Astrocyte of the hippocampus (primary cell): Measurements from ENCODE around the gene CALY.
"Not testable (repeated sequence)": the region's sequence is repeated elsewhere in the genome, so short reads cannot be mapped to it uniquely, and the experiment has no call there.

Experiments used
- DNase-seq: peaks from one replicate; pipeline ENCODE4 v3.0.0; 2011; ENCODE audit warnings: low read depth, low spot score

Gene CALY, protein sequence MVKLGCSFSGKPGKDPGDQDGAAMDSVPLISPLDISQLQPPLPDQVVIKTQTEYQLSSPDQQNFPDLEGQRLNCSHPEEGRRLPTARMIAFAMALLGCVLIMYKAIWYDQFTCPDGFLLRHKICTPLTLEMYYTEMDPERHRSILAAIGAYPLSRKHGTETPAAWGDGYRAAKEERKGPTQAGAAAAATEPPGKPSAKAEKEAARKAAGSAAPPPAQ

DNA sequence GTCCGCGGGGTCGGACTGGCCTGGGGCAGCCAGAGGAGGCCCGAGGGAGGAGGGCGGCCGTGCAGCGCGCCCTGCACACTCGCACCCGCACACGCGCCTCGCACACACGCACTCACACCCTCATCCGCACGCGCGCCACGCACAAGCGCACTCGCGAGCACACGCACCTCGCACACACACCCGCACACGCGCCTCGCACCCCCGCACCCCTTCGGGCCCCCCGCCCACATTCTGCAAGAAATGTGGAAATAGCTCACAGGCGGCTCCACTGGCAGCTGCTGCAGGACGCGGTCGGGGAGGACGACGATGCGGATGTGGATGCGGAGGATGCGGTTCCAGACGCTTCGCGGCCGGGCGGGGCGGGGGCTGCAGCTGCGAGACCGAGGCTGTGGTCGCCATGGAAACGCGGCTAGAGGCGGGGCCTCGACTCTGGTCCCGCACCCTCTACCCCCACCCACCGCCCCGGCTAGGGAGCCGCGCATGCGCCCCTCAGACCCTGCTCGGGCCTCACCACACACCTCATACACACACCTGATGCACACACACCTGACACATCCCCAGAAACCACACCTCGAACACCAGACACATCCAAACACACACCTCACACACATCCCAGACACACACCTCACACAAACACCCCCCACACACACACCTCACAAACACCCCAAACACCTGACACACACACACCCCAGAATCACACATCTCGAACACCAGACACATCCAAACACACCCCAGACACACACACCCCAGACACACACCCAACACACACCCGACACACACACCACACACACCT, at the start of gene CALY:
Gene CALY, minus strand, starts transcription at position 320 of the 793 bp plus-strand sequence. CDS start 7,907 bp downstream, outside the sequence.
- peak; percentile 36 for DNase-seq

DNA sequence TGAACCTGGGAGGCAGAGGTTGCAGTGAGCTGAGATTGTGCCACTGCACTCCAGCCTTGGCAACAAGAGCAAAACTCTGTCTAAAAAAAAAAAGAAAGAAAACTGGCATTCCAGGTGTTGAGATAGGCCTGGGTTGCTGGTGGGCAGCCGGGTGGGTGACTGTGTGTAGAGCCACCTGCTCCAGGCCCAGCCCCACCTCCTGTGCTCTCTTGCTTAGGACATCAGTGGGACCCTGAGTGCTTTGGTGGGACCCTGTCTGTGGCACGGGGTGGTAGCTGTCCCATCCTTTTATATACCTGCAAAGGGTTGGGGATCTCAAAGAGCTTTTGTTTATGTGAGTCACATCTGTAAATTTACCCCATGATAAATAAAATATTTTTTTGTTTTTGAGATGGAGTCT, 48.5 kb upstream of the CALY start:
- DNase-seq, result no peak

DNA sequence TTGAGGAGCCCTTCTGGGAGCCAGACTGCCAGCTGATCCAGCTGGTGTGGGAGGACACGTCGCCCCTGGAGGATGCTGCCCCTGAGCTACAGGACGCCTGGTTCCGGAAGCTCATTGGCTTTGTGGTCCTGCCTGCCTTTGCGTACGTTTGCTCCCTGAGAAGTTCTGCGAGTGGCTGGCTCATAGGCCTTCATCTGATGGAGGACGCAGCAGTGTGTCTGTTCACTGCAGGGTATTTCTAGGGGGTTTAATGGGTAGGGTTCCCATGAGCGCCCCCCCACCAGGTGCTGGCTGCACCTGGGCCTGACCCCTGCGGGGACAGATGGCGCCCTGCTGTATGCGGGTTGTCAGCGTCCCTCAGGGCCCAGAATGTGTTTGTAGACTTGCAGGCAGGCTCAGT, 47.4 kb upstream of the CALY start:
- no peak for DNase-seq

DNA sequence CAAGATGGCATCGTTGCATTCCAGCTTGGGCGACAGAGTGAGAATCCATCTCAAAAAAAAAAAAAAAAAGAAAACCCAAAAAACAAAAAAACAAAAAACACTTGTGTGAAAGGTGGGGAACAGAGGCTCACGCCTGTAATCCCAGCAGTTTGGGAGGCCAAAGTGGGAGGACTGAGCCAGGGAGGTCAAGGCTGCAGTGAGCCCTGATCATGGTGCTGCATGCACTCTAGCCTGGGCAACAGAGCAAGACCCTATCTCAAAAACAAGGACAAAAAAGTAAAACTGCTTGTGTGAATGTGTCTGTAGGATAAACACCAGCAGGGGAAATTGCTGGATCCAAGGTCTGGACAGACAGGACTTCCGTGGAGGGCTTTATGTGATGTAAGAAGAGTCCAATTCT, 46.9 kb upstream of the CALY start:
- DNase-seq, result no peak

DNA sequence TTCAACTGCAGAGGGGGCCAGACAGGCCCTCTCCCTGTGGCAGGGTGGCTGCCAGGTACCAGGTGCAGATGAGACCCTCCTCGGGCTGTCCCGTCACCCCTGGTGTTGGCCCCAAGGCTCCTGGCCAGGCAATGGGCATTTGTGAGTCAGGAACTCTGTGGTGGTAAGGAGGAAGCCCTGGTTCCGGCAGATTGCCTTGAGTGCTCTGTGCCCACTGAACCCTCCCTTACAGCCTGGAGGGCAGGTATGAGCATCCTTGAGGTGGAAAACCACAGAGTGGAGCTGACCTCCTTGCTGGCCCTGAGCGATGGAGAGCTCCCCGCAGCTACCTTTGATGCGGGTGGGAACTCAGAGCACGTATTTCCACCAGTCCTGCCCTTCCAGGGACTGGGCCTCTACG, 44.3 kb upstream of the CALY start:
- DNase-seq, result no peak

DNA sequence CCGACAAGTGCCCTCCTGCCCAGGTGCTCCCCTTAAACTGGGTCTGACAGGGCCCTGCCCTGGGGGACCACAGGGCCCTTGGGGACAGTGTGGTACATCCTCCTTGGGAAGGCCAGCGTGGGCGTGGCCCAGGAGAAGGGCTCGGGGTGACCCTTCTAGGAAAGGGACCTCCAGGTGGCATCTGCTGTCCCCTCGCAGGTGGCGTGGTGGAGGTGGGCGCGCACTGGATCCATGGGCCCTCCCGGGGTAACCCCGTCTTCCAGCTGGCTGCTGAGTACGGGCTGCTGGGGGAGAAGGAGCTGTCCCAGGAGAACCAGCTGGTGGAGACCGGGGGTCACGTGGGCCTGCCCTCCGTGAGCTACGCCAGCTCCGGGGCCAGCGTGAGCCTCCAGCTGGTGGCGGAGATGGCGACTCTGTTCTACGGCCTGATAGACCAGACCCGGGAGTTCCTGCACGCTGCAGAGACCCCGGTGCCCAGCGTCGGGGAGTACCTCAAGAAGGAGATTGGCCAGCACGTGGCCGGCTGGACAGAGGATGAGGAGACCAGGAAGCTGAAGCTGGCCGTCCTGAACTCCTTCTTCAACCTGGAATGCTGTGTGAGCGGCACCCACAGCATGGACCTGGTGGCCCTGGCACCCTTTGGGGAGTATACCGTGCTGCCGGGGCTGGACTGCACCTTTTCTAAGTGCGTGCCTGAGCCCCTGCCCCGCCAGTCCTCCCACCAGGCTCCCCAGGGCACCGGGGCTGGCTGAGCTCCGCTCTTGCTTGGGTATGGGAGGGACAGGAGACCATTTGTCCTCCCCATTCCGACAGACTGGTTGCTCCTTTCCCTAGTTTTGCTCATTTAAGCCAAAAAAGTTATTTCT, 43.3 kb upstream of the CALY start:
- DNase-seq, result no peak

DNA sequence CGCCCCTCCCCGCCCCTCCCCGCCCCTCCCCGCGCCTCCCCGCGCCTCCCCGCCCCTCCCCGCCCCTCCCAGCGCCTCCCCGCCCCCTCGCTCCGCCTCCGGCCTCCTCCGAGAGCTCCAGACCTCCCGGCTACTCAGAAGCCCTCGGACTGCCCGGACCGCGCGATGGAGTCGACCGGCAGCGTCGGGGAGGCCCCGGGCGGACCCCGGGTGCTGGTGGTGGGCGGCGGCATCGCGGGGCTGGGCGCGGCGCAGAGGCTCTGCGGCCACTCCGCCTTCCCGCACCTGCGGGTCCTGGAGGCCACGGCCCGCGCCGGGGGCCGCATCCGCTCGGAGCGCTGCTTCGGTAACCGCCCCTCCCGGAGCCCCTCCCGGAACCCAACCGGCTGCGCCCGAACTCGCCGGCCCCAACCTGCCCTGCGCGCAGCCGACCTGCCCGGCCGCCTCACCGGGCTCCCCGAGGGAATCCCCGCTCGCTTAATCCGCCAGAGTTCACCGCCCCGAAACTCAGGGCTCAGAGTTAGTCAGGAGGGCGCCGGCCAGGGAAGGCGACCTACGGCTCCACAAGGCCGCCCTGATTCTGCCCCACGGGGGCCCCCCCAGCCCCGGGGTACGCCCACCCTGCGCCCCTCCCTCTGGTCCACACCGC, 42.6 kb upstream of the CALY start, which contains the start of gene PAOX:
Gene PAOX, plus strand, starts transcription at position 111 of the 649 bp plus-strand sequence. Its CDS starts 55 bp downstream, at position 166.
- DNase-seq, result peak; percentile 83

DNA sequence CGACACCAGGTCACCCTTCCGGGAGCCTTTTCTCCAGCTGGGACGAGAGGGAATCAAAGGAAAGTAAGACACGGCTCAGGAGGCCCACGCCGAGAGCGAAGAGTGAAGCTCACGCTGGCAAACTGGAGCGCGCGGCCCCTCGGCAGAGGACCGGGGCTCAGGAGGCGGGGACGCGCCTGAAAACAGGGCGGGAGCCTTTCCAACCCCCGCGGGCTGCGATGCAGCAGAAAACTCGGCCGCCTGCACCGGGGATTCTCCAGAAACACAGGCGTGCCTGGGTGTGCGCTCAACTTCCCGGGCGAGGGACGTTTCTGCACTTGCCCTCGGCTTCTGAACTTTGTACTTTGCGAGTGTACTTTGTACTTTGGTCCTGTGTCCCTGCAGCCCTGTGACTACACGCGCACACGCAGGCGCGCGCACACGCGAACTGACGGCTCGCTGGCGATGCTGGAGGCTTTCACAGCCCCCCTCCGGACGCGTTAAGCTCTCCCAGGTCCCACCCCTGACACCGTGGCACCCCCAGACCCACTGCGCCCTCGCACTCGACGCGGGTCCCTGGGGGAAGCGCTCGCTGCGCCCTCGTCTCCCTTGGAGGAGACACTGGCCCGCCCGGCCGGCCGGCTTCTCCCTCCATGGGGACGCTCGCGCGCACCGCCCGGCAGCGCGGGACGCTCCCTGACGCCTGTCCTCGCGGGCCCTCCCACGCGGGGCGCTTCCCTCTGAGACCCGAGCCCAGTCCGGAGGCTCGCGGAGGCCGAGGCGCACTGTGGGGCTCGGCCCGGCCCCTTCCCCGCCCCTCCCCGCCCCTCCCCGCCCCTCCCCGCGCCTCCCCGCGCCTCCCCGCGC, 41.8 kb upstream of the CALY start:
- peak; percentile 73 for DNase-seq

DNA sequence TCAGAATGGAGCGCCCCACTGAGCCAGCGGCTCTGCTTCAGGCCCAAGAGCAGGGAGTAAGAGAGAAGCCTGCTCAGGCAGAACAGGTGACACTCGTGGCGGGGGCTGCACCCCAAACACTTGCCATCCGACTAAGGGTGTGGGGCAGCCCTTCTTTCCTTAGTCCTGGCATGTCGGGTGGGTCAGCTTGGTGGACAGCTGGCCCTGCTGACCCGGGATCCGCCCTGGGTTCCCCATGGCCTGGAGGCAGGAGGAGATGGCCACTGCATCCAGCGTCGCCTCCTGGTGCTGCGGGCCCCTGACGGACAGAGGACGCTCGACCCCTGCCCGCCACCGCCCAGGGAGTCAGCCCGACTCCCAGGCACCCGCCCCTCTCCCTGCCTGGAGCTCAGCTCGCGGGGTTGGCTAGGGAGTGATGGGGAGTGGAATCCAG, 41.1 kb upstream of the CALY start:
- no peak for DNase-seq

DNA sequence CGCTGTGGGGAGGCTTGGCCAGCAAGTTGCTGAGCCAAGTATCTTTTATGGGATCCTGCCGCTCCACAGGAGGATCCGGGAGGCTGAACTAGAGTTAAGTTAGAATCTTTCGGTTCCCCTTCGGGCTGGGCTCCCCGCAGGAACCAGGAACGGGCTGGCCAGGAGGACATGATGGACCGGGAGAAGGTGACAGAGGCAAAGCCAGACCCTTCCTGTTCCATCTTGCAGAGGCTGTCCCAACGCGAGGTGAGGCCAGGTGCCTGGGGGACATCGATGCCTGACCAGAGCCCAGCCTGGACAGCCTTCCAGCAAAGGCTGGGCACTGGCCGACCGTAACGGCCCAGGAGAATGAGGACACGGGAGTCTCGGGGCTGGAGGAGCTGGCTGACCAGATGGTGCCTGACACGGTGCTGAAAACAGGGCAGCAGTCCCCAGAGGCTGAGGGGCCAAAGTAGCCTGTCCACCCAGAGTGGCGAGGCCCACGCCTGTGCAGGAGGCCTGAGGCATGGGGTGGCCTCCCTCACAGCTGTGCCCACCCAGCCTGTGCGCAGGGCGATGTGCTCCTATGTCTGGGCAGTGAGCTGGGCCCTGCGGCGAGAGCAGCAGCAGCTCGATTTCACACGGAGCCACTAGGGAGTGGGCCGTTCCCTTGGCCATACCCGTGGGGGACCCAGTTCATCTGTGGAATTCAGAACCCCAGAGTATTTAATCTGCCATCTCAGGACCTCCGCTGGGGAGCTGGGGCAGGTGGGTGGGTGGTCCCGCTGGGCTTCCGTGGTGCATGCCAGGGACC, 40.5 kb upstream of the CALY start:
- no peak for DNase-seq

DNA sequence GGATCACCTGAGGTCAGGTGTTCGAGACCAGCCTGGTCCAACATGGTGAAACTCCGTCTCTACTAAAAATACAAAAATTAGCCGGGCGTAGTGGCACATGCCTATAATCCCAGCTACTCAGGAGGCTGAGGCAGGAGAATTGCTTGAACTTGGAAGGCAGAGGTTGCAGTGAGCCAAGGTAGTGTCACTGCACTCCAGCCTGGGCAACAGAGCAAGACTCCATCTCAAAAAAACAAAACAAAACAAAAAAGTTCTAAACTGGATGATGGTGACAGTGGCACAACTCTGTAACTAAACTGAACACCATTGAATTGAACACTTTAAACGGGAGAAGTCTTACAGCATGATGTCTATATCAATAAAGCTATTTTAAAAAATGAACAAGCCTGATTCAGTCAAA, 39.5 kb upstream of the CALY start:
- DNase-seq, result not testable (repeated sequence)

DNA sequence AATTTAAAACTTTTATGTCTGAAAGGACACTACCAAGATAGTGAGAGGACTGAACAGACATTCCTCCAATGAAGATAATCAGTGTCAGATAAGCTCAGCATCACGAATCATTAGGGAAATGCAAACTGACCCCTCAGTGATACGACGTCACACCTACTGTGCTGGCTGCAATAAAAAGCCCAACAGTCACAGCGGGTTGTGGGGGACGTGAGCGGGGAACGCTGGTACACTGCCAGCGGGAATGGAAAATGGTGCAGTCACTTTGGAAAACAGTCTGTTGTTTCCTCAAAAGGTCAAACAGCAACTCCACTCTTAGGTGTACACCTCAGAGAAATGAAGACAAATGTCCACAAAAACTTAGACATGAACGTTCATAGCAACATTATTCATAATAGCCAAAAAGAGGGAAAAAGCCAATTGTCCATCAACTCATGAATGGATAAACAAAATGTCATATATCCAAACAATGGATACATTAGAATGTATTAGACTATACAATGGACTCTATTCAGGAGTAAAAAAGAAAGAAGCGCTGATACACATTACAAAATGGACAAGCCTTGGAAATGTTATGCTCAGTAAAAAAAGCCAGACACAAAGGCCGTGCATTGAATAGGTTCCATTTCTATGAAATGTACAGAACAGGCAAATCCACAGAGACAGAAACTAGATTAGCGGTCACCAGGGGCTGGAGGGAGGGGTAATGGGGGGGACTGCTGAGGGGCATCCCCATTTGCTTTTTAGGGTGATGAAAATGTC, 38.8 kb upstream of the CALY start:
- no peak for DNase-seq

DNA sequence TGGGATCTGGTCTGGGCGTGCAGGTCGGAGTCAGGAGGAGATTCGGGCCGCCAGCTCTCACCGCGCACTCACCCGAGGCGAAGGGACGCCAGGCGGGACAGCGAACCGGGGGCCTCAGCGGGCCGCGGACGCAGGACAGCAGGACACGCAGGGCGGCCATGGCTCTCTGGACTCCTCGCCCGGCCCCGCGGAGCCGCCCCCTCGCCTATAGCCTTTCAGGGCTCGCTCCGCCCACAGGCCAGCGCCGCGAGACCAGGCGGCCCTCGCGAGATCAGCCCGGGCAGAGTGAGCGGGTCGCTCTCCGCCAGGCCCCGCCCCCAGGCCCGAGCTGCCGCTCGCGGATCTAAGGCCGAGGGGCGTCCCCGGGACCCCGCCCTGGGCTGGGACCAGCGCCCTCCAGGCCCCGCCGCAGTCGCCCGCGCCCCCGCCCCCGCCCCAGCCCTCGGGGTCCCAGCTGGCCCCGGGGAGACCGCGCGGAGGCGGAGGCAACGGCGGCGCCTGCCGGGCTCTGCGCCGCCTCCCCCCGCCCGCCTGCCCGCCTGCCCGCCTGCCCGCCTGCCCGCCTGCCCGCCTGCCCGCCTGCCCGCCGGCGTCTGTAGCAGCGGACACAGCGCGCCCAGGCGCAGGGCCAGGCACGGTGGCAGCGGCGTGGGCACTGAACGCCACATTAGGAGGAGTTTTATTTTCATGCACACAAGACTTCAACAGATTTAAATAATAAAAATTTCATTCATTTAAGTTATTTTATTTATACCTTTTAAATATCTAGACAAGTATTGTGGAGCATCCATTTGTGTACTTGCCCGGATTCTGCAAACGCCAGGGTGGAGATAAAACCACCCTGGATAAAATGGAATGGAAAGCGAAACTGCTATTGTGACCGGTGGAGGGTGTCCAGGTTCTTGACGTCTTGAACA, 36.7 kb upstream of the CALY start, which contains the start of gene ECHS1:
Gene ECHS1, minus strand, starts transcription at position 181 of the 917 bp plus-strand sequence. Its CDS starts 21 bp downstream, at position 160.
- peak; percentile 98 for DNase-seq

DNA sequence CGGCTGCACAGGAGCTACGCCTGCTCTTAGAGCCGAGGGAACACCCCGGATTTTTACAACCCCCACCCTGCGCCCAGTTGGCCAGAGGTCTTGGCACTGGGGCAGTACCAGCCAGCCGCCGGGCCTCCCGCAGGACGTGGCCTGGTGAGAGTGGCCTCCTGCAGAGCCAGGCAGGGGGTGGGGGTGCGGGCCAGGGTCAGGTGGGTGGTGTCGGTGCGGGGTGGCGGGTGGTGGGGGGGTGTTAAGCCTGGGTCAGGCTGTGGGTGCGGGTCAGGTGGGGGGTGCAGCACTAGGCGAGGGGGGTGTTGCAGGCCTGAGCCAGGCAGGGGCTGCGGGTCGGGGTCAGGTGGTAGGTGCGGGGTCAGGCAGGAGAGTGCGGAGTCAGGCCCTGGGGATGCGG, 35.8 kb upstream of the CALY start:
- no peak for DNase-seq

DNA sequence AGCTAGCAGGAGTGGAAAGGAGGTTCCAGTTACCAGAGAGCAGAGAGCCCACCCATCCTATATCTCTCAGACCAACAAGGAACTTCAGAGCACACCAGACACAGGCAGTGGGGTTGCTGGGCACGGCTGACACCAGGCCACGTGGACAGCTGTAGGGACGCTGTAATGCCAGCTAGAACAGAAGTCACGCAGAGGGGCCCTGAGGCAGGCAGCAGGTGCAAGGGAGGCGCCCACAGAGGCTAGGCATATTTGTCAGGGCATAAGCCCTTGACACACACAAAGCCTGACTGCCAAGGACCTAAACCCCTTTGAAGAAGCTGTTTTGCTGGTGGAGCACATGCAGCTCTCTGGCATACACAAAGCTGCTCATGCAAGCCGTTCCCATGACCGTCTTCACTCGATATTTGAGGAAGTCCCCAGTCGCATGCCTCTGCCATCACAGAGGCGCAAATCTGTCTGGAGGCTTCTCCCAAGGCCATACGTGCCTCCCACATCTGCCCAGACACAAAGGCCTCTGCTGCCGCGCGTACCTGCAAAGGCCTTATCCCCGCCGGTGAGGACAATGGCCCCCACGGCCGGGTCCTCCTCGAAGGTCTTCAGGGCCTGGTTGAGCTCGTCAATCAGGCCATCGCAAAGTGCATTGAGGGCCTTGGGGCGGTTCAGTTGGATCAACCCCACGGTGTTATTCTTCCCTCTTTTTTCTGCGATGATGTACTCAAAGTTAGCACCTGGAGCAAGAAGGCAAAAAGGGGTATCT, 33.5 kb upstream of the CALY start:
- no peak for DNase-seq

DNA sequence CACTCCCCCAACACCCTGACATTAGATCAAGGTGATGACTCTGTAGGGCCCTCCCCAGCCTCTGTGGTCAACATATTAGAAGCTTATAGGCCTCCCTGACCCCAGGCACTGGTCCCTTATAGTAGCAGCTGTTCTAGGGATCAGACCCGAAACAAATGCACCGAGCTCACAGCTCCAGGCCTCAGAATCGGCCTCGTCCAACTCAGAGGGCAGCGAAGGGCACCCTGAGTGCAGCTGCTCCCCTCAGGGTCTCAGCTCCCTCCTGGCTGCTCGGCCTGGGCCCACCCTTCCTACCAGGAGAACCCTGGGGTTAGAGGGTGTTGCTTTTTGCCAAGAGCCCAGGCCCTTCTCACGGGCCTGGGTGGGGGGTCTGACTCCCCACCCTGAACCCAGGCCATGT, 31.5 kb upstream of the CALY start:
- no peak for DNase-seq

DNA sequence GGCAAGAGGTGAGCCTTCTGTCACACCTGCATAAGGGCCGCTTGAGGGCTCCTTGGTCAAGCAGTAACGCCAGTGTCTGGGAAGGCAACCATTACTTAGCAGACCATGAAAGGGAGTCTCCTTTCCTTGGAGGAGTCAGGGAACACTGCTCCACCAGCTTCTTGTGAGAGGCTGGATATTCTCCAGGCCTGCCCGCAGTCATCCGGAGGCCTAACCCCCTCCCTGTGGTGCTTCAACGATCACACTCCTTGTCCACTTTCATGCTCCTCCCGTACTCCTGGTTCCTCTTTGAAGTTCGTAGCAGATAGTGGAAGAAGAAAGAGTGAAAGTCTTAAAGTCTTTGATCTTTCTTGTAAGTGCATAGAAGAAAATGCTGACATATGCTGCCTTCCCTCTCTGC, 30.8 kb upstream of the CALY start:
- DNase-seq, result not testable (repeated sequence)
